G401 (cell line): Measurements from ENCODE around the gene EPB41L5. TPM values are rescaled to one million over a fixed set of nuclear protein-coding genes. Genes with fewer than 3 reads are reported as not detected.
A peak's percentile ranks its signal among the peaks of the same experiment; 100 is the strongest.
"Not testable (repeated sequence)": the region's sequence is repeated elsewhere in the genome, so short reads cannot be mapped to it uniquely, and the experiment has no call there.

Source experiments
- DNase-seq: peaks from one replicate; pipeline ENCODE4 v3.0.0-alpha.2; 2015; ENCODE audit warnings: low spot score
- in situ Hi-C: cut with HindIII; loops from 2 replicates; pipeline ENCODE4 v1.10.0; 2016; ENCODE audit warnings: low sequenced_read_pairs, mixed read lengths
- total RNA-seq: library from RNA; depleted of rRNA; stranded (reverse); fragments of >200 nt; shearing (Covaris generic); gene quantifications from 2 replicates; pipeline ENCODE4 v1.2.3, GENCODE V29; 2014

EPB41L5 gene
- total RNA-seq, 1 experiment from 2014 or later, result 21.3 TPM

DNA sequence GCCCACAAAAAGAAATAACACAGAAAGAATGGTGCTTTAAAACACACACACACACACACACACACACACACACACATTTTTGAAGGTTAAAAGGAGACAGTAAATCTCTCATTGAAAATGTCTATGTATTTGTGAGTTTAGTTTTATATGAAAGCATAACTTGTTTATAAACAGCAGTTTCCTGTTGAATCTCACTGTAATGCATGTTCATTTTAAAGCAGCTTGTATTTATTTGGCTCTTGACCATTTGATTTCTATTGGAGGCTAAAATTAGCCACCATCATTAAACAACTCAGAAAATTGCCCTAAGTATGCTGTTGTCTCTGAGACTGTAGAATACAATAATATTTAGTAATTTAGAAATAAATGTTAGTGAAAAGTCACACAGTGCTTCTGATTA lies 115.3 kb downstream of the EPB41L5 start:
- no peak for DNase-seq
- in situ Hi-C loops, result no loop called here

DNA sequence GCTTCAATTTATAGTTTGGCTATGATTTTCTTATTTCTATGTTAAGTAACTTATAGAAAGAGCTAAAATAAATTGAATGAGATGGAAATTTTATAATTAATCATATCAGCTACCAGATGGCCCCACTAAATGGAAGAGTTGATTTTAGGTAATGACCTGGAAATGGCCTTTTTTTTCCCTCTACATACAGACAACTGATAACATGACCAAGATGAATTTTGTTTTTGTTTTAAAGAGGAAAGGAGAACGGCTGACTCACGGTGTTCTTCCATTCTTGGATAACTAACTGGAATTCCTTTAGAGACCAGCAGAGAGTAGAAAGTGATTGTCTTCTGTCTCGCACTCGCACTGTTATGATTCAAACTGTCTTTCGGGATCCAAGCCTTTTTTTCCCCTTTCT lies 119.3 kb downstream of the EPB41L5 start:
- in situ Hi-C loops, result no loop called here
- DNase-seq, result no peak

DNA sequence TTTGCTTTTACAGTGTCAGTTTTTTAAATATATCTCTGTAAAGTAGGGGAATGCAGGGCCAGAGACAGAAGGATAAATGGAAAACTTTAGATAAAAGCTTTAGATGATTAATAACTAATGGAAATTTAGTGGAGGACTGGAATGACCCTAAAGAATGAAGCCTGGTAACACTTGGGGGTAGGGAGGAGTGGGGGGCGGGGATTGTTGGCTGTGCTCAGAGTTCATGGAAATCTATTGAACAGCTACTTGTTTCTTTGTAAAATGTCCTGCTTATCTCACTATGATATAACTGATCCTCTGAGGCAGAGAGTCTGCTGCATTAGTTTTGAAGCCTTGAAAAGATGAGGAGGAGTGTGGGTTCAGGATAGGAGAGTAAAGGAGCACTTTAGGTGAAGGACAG lies 119.8 kb downstream of the EPB41L5 start:
- in situ Hi-C loops, result no loop called here
- DNase-seq, result no peak

DNA sequence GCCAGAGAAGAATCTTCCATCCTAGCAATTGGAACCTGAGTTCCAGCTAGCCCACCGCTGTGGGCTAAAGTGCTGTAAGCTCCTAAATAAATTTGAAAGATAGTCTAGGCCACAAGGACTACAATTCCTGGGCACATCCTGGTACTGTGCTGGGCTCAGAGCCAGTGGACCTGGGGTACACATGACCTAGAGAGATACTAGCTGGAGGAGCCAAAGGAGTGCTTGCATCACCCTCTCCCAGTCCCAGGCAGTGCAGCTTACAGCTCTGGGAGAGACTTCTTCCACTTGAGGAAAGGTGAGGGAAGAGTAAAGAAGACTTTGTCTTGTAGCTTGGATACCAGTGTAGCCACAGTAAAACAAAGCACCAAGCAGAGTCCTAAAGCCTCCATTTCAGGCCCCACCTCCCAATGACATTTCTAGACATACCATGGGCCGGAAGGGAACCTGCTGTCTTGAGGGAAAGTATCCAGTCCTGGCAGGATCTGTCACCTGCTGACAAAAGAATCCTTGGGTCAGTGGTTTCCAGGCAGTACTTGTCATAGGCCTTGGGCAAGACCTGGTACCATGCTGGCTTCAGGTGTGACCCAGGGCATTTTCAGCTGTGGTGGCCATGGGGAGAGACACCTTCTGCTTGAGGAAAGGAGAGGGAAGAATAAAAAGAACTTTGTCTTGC lies 120.8 kb downstream of the EPB41L5 start:
- DNase-seq, result no peak
- in situ Hi-C loops, result no loop called here

DNA sequence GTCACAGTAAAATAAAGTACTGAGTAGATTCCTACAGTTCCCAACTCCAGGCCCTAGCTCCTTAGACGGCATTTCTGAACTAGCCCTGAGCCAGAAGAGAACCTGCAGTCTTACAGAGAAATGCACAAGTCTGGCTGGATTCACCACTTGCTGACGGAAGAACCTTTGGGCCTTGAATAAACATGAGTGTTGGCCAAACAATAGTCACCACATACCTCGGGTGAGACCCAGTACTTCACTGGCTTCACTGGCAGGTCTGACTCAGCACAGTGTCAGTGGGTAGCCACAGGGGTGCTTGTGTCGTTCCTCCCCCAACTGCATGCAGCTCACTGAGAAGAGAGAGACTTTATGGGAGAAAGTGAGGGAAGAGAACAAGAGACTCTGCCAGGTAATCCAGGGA lies 121.4 kb downstream of the EPB41L5 start:
- DNase-seq, result no peak
- in situ Hi-C loops, result no loop called here

DNA sequence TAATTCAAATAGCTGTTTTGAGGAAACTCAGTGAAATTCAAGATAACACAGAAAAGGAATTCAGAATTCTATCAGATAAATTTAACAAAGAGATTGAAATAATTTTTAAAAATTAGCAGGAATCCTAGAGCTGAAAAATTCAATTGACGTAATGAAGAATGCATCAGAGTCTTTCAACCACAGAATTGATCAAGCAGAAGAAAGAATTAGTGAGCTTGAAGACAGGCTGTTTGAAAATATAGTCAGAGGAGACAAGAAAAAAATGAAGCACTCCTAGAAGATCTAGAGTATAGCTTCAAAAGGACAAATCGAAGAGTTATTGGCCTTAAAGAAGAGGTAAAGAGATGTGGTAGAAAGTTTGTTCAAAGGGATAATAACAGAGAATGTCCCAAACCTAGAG lies 122.1 kb downstream of the EPB41L5 start:
- in situ Hi-C loops, result not testable (repeated sequence)

DNA sequence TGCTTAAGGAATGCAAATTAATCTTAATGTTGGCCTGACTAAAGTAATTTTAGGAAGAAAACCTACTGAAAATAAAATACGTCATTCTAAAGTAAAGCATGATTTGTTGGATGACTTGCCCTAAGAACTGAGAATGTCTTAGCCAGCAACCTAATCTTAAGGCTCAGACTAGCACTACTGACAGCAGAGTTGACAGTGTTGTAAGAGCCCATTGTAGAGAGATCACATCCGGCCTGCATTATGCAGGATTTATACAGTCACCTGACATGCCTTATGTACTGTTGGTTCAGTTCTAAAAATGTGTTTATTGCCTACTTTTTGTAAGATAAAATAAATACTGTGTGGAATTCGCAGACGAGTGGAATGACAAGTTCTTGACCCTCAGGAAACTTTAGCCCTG lies 128.0 kb downstream of the EPB41L5 start:
- DNase-seq, result no peak
- in situ Hi-C loops, result no loop called here

More for the DNA sequence above, 122.1 kb downstream of the EPB41L5 start:
- not testable (repeated sequence) for DNase-seq

DNA sequence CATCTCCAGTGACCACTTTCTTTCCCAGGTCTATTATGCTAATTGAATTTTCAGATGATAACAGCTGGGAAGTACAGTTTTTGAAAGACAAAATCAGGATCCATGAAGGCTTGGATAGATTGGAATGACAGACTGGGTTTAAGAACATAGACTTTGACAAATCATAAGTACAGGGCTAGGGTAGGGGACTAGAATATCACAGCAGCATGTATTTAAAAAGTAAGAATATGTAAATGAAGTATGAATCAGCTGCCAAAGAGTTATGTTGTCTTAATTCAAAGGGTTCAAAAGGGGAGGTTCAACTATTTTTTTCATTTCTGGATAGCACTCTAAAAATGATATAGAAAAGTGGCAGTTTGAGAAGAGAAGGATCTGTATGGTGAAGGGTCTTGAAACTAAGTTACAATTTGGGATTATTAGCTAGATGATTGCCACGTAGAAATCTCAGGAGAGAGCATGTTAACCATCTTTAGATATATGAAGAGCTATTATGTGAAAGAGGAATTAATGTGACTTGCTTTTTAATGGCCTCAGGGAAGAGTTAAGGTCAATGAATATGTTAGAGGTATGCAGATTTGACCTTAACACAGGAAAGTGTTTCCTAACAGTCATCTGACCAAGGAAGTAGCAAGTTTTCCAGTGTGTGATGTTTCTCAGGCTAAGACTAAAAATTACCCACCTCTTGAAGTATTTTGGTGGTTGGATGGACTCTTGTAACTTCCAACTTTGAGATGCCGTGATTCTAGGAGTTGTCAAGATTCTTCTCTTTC lies 128.6 kb downstream of the EPB41L5 start:
- in situ Hi-C loops, result no loop called here
- no peak for DNase-seq

DNA sequence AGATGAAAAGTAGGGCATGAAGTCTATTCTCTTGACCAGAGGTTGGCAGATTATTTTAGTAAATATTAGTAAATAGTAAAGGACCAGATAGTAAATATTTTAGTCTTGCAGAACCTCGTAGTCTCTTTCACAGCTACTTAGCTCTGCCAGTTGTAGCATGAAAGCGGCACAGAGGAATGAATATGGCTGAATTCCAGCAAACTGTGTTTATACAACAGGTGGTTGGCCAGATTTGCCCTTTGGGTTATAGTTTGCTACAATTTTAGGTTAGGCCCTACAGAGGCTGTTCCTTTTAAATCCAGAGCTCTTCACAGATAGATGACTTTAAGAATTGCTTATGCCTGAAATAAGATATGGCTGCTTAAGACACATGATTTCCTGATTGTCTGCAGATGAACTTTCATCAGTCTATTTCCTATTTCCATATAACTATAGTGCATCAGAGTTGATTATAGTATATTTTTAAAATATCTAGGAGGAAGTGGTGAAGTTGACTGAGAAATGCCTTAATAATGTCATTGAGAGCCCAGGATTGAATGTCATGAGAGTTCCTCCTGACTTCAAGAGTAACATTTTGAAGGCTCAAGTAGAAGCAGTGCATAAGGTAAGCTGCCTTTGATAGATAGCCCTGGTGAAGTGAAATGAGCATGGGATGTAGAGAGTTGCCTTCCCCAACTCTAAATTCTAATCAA lies 129.8 kb downstream of the EPB41L5 start:
- in situ Hi-C loops, result no loop called here
- DNase-seq, result no peak

DNA sequence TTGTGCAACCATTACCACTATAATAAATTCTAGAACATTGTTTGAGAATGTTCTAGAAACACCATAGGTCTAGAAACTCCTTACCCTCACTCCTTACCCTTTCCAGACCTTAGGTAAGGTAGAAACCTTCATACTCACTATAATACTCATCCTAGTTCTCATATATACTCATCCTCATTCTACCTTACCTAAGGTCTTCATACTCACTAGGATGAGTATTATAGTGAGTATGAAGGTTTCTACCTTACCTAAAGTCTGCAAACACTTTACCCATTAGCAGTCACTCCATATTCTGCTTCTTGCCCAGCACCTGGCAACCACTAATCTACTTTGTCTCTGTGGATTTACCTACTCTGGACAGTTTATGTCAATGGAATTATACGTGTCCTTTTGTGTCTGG lies 135.4 kb downstream of the EPB41L5 start:
- in situ Hi-C loops, result no loop called here
- DNase-seq, result no peak

DNA sequence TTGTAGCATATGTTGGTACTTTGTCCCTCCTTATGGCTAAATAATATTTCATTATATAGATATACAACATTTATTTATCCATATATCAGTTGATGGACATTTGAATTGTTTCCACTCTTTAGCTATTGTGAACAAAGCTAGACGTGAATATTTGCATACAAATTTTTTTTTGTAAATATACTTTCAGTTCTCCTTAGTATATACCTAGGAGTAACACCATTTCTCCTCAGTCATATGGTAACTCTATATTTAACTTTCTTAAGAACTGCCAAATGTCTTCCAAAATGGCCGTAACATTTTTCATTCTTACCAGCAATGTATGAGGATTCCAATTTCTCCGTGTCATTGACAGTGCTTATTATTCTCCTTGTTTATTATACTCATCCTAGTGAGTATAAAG lies 135.8 kb downstream of the EPB41L5 start:
- DNase-seq, result no peak
- in situ Hi-C loops, result no loop called here

DNA sequence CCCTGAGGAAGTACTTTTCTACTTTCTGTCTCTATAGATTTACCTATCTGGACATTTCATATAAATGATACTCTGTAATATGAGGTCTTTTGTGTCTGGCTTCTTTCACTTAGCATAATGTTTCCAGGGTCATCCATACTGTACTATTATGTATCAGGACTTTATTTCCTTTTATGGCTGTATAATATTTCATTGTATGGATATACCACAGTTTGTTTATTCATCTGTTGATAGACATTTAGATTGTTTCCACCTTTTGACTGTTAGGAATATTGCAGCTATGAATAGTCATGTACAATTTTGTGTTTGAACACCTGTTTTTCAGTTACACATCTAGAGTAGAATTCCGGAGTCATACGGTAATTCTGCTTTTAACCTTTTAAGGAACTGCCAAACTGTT lies 136.5 kb downstream of the EPB41L5 start:
- in situ Hi-C loops, result no loop called here
- DNase-seq, result no peak

DNA sequence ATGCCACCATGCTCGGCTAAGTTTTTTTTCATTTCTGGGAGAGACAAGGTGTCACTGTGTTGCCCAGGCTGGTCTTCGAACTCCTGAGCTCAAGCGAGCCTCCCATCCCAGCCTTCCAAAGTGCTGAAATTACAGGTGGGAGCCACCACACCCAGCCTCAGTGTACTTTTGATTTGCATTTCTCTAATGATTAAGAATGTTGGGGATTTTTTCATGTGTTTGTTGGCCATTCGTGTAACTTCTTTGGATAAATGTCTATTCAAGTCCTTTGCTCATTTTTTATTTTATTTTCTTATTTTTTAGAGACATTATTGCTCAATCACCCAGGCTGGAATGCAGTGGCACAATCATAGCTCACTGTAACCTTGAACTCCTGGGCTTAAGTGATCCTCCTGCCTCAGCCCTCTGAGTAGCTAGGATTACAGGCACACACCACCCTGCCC lies 137.2 kb downstream of the EPB41L5 start:
- DNase-seq, result no peak
- in situ Hi-C loops, result no loop called here

DNA sequence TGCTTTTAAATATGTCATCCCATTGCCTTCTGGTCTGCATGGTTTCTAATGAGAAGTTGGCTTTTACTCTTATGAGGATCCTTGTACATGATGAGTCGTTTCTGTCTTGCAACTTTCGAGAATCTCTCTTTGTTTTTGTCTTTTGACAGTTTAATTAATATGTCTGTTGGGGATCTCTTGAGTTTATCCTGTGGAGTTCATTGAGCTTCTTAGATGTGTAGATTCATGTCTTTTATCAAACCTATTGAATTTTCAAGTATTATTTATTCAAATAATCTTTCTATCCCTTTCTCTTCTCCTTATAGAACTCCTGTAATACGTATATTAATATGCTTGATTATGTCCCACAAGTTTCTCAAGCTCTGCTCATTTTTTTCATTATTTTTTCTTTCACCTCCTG lies 142.4 kb downstream of the EPB41L5 start:
- in situ Hi-C loops, result no loop called here
- DNase-seq, result no peak

DNA sequence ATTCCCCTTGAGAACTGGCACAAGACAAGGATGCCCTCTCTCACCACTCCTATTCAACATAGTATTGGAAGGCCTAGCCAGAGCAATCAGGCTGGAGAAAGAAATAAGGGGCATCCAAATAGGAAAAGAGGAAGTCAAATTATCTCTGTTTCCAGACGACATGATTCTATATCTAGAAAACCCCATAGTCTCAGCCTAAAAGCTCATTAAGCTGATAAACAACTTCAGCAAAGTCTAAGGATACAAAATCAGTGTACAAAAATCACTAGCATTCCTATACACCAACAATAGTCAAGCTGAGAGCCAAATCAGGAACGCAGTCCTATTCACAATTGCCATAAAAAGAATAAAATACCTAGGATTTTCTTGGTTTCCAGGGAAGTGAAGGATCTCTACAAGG lies 145.8 kb downstream of the EPB41L5 start:
- in situ Hi-C loops, DNase-seq: not testable (repeated sequence)

DNA sequence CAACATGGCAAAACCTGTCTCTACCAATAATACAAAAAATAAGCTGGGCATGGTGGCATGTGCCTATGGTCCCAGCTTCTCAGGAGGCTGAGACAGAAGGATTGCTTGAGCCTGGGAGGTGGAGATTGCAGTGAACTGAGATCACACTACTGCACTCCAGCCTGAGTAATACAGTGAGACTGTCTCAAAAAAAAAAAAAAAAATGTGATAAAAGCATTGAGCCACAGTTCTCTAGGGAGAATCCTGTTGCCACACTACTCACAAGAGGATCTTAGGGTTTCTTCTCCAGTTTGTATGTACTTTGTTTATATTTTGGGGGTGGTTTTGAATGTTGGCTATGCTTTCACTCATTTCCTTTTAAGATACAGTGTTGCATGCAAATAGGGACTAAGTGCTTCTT lies 148.3 kb downstream of the EPB41L5 start:
- DNase-seq, result no peak
- in situ Hi-C loops, result no loop called here

DNA sequence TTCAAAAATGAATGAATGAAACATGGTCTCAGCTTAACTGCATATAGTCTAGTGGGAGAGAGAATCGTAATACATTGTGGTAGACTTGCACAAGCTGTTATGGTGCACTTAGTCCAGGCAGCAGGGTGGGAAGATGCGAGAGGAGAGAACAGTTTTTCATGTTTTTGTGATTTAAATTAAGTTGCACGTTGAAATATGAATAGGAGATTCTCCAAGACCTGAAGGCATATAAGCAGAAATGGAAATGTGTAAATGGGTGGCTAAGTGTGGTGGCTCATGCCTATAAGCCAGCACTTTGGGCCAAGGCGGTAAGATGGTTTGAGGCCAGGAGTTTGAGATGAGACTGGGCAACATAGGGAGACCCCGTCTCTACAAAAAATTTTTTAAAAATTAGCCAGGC lies 149.8 kb downstream of the EPB41L5 start:
- in situ Hi-C loops, result no loop called here
- no peak for DNase-seq

DNA sequence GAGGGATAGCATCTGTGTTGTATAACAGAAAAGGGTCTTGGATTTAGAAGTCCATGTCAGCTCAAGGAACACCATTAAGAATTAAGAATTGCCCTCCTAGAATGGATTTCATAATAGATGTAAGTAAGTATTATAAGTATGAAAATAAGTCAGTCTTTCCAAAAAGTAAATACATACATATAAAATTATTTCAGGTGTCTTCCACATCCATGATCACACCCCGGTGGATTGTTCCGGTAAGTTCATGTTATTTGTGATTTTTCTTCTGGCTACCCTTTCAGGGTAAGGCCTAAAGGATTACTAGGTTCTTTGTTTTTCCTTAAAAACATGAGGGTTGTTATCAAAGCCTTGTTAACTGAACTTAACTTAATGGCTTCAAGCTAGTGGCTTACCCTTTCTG lies 154.4 kb downstream of the EPB41L5 start:
- no peak for DNase-seq
- in situ Hi-C loops, result no loop called here

DNA sequence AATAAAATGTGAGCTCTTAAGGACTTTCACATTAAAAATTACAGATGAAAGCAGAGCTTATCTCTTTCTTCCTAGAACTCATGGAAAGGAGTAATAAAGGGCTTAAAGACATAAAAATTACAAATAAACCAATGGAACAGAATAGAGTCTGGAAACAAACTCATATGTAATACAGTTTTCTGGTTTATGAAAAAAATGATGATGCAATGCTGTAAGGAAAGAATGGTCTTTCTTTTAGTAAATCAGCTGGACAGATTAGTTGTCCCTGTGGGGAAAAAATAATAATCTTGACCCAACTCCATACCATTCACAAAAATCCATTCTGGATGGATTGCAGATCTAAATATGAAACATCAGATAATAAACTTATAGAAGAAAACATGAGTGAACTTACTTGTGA lies 156.1 kb downstream of the EPB41L5 start:
- DNase-seq, result no peak
- in situ Hi-C loops, result no loop called here

DNA sequence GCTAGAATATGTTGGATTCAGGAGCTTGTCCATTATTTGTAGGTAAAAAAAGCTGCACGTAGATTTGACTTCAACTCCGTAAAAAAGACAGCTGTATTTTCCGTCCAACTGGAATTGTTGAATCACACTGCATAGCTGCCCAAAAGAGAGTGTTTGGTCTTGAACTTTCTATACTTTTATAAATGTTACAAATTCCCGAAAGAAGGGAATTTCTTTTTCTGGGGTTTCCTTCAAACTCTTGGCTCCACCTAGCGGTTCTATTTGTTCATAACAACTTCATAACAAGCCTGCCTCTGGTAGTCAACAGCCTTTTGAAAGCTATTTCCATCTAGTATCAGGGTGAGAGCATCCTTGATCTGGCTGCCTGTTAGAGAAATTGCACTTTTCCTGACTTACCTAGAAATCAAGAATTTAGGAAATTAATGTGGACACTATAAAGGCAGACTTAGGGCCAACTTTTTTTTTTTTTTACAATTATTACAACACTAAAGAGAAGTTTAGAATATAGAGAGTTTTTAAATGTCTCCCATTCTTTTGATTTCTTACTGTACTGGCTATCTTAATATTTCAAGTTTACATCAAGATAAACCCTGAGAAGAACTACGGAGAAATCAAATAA lies 162.2 kb downstream of the EPB41L5 start:
- DNase-seq, result peak; percentile 78
- in situ Hi-C loops, result no loop called here
